Glomerular endothelial cell (primary cell): ENCODE data around the gene C22orf23. TPM values are rescaled to one million over a fixed set of nuclear protein-coding genes. Genes with fewer than 3 reads are reported as not detected.

Source experiments
- DNase-seq: peaks from one replicate; pipeline ENCODE4 v3.0.0-alpha.2; 2011; ENCODE audit warnings: low read depth, low spot score; ENCODE audit errors: extremely low read depth
- total RNA-seq: library from RNA; depleted of rRNA; stranded (reverse); fragments of >200 nt; gene quantifications from 2 replicates; pipeline ENCODE4 v1.2.3, GENCODE V29; 2015

The C22orf23 gene
- total RNA-seq, 1 donor from 2014 or later, result 0.41 TPM

GRCh38 chr22:37926771-37927636, 26.4 kb downstream of the C22orf23 start:
- no peak for DNase-seq

- DNase-seq, result no peak
Measured at GRCh38 chr22:37926358-37926757, 27.0 kb downstream of the C22orf23 start.

- DNase-seq, result no peak
Measured at GRCh38 chr22:37925767-37926166, 27.6 kb downstream of the C22orf23 start.

- DNase-seq, result no peak
Measured at GRCh38 chr22:37925330-37925729, 28.1 kb downstream of the C22orf23 start.

- DNase-seq, result no peak
Measured at GRCh38 chr22:37924386-37925065, 28.9 kb downstream of the C22orf23 start.

- DNase-seq, result no peak
Measured at GRCh38 chr22:37923927-37924326, 29.5 kb downstream of the C22orf23 start.

GRCh38 chr22:37922191-37922590, 31.2 kb downstream of the C22orf23 start:
- DNase-seq, result no peak

GRCh38 chr22:37920126-37920525, 33.3 kb downstream of the C22orf23 start:
- DNase-seq, result no peak

GRCh38 chr22:37918580-37919270, 34.7 kb downstream of the C22orf23 start:
- DNase-seq, result no peak

GRCh38 chr22:37917874-37918548, 35.4 kb downstream of the C22orf23 start:
- DNase-seq, result no peak

GRCh38 chr22:37916311-37916710, 37.1 kb downstream of the C22orf23 start:
- DNase-seq, result no peak

GRCh38 chr22:37913233-37913721, 40.1 kb downstream of the C22orf23 start:
- no peak for DNase-seq

GRCh38 chr22:37912171-37912570, 41.2 kb downstream of the C22orf23 start:
- DNase-seq, result no peak

GRCh38 chr22:37911697-37912096, 41.7 kb downstream of the C22orf23 start:
- no peak for DNase-seq

- no peak for DNase-seq
Measured at GRCh38 chr22:37910890-37911672, 42.3 kb downstream of the C22orf23 start.

GRCh38 chr22:37909766-37910165, 43.6 kb downstream of the C22orf23 start:
- DNase-seq, result no peak

GRCh38 chr22:37907036-37907954, 46.1 kb downstream of the C22orf23 start:
- DNase-seq, result no peak

GRCh38 chr22:37906364-37907008, 46.9 kb downstream of the C22orf23 start:
- DNase-seq, result no peak
